ENCODE measurements around the gene RASAL1. TPM values are rescaled to one million over a fixed set of nuclear protein-coding genes. Genes with fewer than 3 reads are reported as not detected.

Gene RASAL1
- total RNA-seq, 1 experiment from 2014 or later, result not detected

GRCh38 chr12:113170926-113171325 lies 35.4 kb upstream of the RASAL1 start:
- H3K27me3 Mint-ChIP-seq (ENCODE audit: insufficient read depth, unreplicated experiment), result no peaks in the 10 kb centered on the region
- BruUV-seq (replicated peaks), result no TSS peak
- ChIA-PET CTCF (no interaction called here), POLR2A (no interaction called here)
- no peak for DNase-seq
- H3K9me3 ChIP-seq, result no peaks in the 10 kb centered on the region
- peaks cover 91% of the 10 kb centered on the region for H3K36me3 Mint-ChIP-seq (ENCODE audit: insufficient read depth, unreplicated experiment)
- intact Hi-C loops (cut with micrococcal nuclease; ENCODE audit: unreplicated experiment), result no loop called here
- H3K27me3 ChIP-seq (replicated peaks; ENCODE audit: control insufficient read depth, insufficient read depth, low read length), result no peaks in the 10 kb centered on the region
- H3K9me3 Mint-ChIP-seq (ENCODE audit: unreplicated experiment), result no peaks in the 10 kb centered on the region
- no peak overlapping the region for H3K4me3 ChIP-seq (ENCODE audit: low read depth, low read length)
- no peaks in the 10 kb centered on the region for H3K4me1 ChIP-seq
- peaks cover 5% of the 10 kb centered on the region; the same call in 1 of the 2 replicates for H3K36me3 ChIP-seq (ENCODE audit: control insufficient read depth, insufficient read depth, low read length)
- H3K4me3 Mint-ChIP-seq (ENCODE audit: unreplicated experiment), result no peak overlapping the region
- no peak overlapping the region for H3K27ac Mint-ChIP-seq (ENCODE audit: unreplicated experiment)
- H3K4me1 Mint-ChIP-seq (ENCODE audit: low read depth, unreplicated experiment), result no peaks in the 10 kb centered on the region
- TF ChIP-seq, protein P1, sequence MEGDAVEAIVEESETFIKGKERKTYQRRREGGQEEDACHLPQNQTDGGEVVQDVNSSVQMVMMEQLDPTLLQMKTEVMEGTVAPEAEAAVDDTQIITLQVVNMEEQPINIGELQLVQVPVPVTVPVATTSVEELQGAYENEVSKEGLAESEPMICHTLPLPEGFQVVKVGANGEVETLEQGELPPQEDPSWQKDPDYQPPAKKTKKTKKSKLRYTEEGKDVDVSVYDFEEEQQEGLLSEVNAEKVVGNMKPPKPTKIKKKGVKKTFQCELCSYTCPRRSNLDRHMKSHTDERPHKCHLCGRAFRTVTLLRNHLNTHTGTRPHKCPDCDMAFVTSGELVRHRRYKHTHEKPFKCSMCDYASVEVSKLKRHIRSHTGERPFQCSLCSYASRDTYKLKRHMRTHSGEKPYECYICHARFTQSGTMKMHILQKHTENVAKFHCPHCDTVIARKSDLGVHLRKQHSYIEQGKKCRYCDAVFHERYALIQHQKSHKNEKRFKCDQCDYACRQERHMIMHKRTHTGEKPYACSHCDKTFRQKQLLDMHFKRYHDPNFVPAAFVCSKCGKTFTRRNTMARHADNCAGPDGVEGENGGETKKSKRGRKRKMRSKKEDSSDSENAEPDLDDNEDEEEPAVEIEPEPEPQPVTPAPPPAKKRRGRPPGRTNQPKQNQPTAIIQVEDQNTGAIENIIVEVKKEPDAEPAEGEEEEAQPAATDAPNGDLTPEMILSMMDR (IDR thresholded peaks at IDR 0.05; ENCODE audit: insufficient read depth in 1 of 2, low read depth in 1 of 2, low read length in 1 of 2, severe bottlenecking in 1 of 2, unreplicated experiment in 1 of 2), result no peak

- H3K27me3 ChIP-seq (replicated peaks; ENCODE audit: control insufficient read depth, insufficient read depth, low read length), result no peaks in the 10 kb centered on the region
- ChIA-PET POLR2A (no interaction called here), CTCF (interaction anchor here (0.6 kb wide), 1 partner anchor 17 kb away, joined by 3 read pairs; no protein-coding TSS in a partner anchor)
- no peaks in the 10 kb centered on the region for H3K4me1 ChIP-seq
- intact Hi-C loops (cut with micrococcal nuclease; ENCODE audit: unreplicated experiment), result no loop called here
- H3K4me3 ChIP-seq (ENCODE audit: low read depth, low read length), result no peak overlapping the region
- H3K36me3 ChIP-seq (ENCODE audit: control insufficient read depth, insufficient read depth, low read length), result peaks cover 5% of the 10 kb centered on the region; the same call in 1 of the 2 replicates
- BruUV-seq (replicated peaks), result no TSS peak
- TF ChIP-seq, protein P1 (IDR thresholded peaks at IDR 0.05; ENCODE audit: insufficient read depth in 1 of 2, low read depth in 1 of 2, low read length in 1 of 2, severe bottlenecking in 1 of 2, unreplicated experiment in 1 of 2), result no peak
- DNase-seq, result no peak
- Mint-ChIP-seq H3K9me3 (ENCODE audit: unreplicated experiment) (no peaks in the 10 kb centered on the region), H3K4me1 (ENCODE audit: low read depth, unreplicated experiment) (no peaks in the 10 kb centered on the region), H3K27ac (ENCODE audit: unreplicated experiment) (no peak overlapping the region), H3K36me3 (ENCODE audit: insufficient read depth, unreplicated experiment) (peaks cover 95% of the 10 kb centered on the region), H3K27me3 (ENCODE audit: insufficient read depth, unreplicated experiment) (no peaks in the 10 kb centered on the region), H3K4me3 (ENCODE audit: unreplicated experiment) (no peak overlapping the region)
- no peaks in the 10 kb centered on the region for H3K9me3 ChIP-seq
Observed at GRCh38 chr12:113170457-113170856, 34.9 kb upstream of the RASAL1 start.

DNA sequence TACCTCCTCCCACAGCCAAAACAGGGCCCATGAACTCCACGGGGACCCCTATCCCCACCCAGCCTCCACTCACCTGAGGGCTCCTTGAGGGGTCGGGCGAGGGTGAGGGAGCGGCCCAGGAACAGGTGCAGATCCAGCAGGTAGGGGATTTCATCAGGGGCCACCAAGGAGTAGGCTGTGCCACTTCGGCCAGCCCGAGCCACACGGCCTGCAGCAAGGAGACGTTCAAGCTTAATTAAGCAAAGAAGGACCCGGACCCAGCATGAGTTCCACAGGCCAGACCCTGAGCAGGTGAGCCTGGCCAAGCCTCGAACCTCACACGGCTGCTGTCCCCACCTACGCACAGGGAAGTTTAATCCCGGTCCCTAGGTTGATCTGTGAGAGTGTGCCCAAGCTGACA lies 34.1 kb upstream of the RASAL1 start:
- H3K27ac Mint-ChIP-seq (ENCODE audit: unreplicated experiment), result no peak overlapping the region
- H3K27me3 Mint-ChIP-seq (ENCODE audit: insufficient read depth, unreplicated experiment), result no peaks in the 10 kb centered on the region
- H3K36me3 ChIP-seq (ENCODE audit: control insufficient read depth, insufficient read depth, low read length), result peaks cover 5% of the 10 kb centered on the region; the same call in 1 of the 2 replicates

More for the DNA sequence above, 34.1 kb upstream of the RASAL1 start:
- Histone ChIP-seq H3K9me3 (no peaks in the 10 kb centered on the region), H3K4me3 (ENCODE audit: low read depth, low read length) (no peak overlapping the region), H3K27me3 (replicated peaks; ENCODE audit: control insufficient read depth, insufficient read depth, low read length) (no peaks in the 10 kb centered on the region), H3K4me1 (no peaks in the 10 kb centered on the region)
- ChIA-PET CTCF (no interaction called here), POLR2A (no interaction called here)
- H3K9me3 Mint-ChIP-seq (ENCODE audit: unreplicated experiment), result no peaks in the 10 kb centered on the region
- TF ChIP-seq, protein P1 (IDR thresholded peaks at IDR 0.05; ENCODE audit: insufficient read depth in 1 of 2, low read depth in 1 of 2, low read length in 1 of 2, severe bottlenecking in 1 of 2, unreplicated experiment in 1 of 2), result no peak
- no peaks in the 10 kb centered on the region for H3K4me1 Mint-ChIP-seq (ENCODE audit: low read depth, unreplicated experiment)
- H3K36me3 Mint-ChIP-seq (ENCODE audit: insufficient read depth, unreplicated experiment), result peaks cover 93% of the 10 kb centered on the region
- BruUV-seq (replicated peaks), result no TSS peak
- intact Hi-C loops (cut with micrococcal nuclease; ENCODE audit: unreplicated experiment), result no loop called here
- H3K4me3 Mint-ChIP-seq (ENCODE audit: unreplicated experiment), result no peak overlapping the region
- DNase-seq, result no peak

All from Caco-2 (cell line).